ENCODE measurements around the gene PPARA.
"Not testable (repeated sequence)": the region's sequence is repeated elsewhere in the genome, so short reads cannot be mapped to it uniquely, and the experiment has no call there.

The PPARA gene

GRCh38 chr22:46240506-46240905, 90.2 kb downstream of the PPARA start:
- no peak for DNase-seq (ENCODE audit: low read depth in 2 of 3, low spot score in 1 of 3)

DNA sequence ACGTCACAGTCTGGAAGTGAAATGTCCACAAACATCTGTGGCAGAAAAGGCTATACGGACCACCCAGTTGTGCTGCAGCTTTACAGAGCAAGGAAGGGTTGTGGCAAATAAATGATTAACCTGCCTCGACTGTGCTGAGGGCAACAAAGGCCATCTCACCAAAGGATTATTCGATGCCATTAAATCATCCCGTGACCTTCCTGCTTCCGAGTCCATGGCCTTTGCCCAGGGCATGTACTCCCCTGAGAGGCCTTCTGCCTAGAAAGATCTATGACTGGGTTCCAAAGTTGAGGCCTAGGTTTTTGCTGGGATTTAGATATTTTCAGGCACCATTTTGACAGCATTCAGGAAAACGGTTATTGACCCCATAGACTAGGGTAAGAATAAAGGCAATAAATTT, 90.6 kb downstream of the PPARA start:
- DNase-seq (ENCODE audit: low read depth in 2 of 3, low spot score in 1 of 3), result no peak

DNA sequence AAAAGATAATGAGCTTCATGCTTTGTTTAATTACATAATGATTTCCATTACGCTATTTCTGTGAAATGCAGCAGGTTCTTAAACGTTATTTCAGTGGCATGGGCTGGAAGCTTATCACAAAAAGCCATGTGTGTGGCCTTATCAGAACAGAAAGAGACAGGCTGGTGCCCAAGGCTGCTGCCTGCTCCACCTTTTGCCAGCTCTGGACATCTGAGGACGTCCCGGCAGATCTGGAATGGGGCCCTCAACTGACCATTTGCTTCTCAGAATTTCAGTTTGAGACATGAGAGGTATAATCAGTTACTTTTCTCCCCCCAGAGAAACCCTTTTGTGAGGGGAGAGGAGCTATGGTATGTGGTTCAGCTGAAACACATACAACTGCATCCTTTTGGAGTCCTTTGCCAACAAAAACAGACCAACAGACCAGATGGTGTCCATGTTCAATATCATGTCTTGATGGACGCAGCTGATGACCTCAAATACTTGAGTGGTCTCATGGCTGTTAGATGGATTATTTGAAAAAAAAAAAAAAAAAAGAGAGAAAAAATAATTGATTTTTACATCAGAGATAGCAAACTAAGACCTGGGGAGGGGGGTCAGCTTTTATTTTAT, 91.2 kb downstream of the PPARA start:
- no peak for DNase-seq (ENCODE audit: low read depth in 2 of 3, low spot score in 1 of 3)

DNA sequence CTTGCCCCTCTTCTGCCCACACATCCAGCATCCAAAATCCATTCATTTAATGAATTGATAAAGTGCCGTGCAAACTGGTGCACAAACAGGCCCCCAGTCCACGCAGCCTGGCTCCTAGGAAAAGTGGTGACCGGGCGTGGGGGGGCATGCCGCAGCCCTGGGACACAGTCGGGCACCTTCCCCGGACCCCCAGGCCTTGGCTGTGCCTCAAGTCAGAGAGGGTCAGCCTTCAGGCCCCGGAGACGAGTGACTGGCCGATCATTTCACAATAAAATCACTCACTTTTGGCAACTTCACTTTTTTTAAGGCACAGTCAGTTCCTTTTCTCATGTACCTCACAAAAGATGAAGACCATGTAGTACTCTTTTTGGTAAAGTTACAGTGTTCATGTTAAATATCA, 91.8 kb downstream of the PPARA start:
- no peak for DNase-seq (ENCODE audit: low read depth in 2 of 3, low spot score in 1 of 3)

DNA sequence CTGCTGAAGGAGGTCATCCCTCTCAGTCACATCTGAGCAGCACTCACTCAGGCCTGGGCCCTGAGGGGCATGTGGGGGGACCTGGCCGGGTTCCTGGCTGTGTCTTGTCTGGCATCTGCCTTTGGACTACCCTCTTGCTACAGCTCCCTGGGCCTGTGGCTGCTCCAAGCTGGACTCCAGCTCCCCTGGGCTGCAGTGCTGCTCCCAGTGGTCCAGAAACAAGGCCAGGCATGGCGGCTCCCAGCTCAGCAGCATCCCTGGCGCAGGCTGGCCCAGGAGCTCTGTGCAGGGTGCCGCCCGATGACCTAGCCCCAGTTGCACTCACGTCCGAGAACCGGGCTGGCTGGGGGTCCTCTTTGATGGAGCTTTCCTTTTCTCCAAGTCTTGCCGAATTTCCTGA, 94.4 kb downstream of the PPARA start:
- no peak for DNase-seq (ENCODE audit: low read depth in 2 of 3, low spot score in 1 of 3)

DNA sequence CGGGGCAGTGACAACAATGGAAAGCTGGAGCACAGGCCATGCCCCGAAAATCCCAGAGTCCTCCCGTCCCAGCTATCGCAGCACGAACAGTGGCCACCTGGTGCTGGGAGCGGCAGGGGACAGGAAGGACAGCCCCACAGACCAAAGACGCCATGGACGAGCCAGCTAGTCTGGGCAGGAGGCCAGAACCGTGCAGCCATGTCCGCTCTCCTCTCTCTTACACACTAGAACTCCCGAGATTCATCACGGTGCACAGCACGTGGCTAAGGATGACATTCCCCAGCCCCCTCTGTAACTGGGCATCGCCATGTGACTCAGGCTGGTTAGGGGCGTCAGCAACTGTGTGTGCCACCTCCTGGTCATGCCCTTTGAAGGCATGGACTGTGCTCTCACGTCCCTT, 95.2 kb downstream of the PPARA start:
- no peak for DNase-seq (ENCODE audit: low read depth in 2 of 3, low spot score in 1 of 3)

DNA sequence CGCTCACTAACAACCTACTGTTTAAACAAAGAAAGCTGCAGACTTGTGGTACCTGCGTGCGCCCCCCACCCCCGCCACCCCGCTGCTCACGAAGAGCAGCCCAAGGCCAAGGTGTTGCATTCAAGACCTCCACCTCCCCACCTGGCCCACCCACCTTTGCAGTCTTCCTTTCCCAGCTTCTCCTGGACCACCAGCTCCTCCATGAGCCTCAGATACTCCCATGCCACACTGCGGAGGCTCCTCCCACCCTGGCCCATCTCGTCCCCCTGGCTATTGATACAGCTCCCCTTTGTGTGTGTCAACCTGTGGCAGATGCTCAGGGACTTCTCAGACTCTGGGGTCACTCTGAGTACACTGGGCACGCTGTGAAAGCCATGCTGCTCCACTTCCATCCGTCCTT, 95.9 kb downstream of the PPARA start:
- no peak for DNase-seq (ENCODE audit: low read depth in 2 of 3, low spot score in 1 of 3)

GRCh38 chr22:46247443-46247975, 97.2 kb downstream of the PPARA start:
- DNase-seq (ENCODE audit: low read depth in 2 of 3, low spot score in 1 of 3), result no peak

DNA sequence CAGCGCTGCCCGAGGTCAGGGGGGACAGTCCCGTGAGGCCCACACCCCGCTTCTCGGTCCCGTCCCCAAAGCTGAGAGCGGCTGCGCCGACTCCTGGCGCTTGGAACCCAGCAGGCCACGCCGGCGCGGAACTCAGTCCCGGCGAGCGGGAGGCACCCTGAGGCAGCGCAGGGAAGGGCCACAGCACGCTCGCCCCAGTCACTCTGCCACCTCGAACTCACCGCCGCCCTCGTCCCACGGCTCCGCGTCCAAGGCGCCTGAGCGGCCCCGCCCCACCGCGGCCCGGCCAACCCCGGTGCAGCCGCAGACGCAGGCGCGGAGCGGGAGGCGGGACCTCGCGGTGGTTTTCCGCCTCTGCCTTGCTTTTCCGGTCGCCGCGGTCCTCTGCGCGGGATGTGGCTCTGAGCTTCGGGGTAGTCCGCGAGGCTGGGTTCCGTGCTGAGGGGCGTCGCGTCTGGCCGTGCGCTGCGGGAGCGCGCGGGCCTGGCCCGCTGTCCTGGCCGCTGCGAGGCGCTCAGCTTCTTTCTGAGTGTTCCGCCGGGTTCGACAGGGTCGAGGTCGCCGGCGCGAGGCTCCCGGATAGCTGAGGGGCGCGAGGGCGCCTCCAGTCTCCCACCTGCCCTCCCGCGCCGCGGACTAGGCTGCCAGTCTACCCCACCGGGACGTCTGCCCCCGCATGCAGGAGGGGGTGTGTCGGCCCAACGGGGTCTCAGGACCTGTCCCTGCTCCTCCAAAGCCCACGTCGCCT, 99.9 kb downstream of the PPARA start, which contains the start of gene CDPF1:
Gene CDPF1, minus strand, starts transcription at position 259 of the 748 bp plus-strand sequence. CDS start 2,009 bp downstream, outside the sequence.
- peak; percentile 78 to 89 (median 81) for DNase-seq (ENCODE audit: low read depth in 2 of 3, low spot score in 1 of 3)

DNA sequence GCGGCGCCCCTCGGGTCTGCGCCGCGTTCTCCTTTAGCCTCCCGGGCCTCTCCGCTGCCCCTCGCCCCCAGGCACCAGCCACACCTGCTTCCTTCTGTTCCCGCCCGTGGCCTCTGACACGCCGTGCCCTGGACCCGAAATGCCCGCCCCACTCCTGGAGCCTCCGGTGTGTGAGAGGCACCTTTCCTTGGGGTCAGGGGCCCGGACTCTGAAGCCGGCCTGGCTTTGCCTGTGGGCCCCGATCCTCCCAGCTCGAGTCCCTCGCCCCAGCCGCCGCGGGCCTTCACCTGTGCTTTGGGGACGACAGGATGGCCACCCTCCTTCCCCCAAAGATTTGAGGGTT, 100.4 kb downstream of the PPARA start:
- no peak for DNase-seq (ENCODE audit: low read depth in 2 of 3, low spot score in 1 of 3)

DNA sequence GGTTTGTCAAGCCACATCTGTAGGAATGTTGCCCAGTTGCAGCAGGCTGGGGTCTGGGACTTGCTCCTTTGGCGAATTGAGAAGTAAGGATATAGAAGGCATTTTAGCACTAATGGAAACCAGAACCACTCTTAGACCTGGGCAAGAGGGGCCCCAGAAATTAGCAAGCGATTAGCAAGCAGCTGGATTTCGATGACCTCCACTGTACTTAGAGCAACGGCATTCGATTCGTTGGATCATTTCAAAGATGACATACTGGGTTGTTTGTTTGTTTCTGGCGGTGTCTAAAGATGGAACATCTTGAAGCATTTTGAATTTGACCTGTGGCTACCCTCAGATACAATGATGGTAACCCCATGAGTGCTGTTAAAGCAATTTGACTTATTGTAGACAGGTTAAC, 100.9 kb downstream of the PPARA start:
- DNase-seq (ENCODE audit: low read depth in 2 of 3, low spot score in 1 of 3), result no peak

DNA sequence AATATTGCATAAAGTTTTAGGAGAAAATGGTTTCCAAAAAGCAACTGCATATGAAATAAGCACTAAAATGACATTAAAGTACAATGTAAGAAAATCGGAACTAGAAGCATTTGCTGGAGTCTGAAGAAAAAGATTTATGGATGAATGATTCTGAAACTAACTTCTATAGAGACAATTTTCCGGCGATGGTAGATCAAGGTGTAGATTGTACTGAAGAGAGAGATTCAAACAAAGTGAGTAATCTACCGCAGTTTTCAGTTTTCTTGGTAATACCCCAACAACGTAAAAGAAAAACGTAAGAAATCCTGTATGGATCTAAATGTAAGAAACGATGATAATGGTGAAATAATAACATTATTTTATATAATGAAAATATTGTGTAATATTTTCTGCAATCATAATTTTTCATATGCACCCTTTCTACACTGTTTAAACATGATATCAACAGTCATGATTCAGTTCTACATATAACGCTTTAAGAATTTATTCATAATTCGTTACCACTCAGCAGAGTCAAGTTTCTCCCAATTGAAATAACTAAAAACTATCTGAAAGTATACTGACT, 101.6 kb downstream of the PPARA start:
- DNase-seq (ENCODE audit: low read depth in 2 of 3, low spot score in 1 of 3), result no peak

- no peak for DNase-seq (ENCODE audit: low read depth in 2 of 3, low spot score in 1 of 3)
Measured at GRCh38 chr22:46256358-46256958, 106.1 kb downstream of the PPARA start.

DNA sequence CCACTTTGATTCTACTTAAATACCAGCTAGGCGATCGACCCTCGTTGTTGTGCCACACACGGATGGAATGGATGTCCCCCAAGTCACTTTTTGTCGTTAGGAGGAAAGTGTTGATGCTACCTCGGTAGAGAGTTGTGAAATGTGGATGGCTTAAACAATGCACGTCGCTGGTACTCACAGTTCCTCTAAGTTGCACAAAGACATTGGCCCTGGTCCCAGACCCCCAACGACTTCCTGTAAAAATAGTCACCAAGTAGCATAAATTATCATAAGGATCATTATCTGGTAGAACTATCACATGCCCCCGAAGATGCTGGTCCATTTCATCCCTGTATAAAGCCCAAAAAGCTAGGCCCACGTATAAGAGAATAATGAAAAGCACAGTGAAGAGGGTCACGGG, 109.0 kb downstream of the PPARA start:
- DNase-seq (ENCODE audit: low read depth in 2 of 3, low spot score in 1 of 3), result no peak

DNA sequence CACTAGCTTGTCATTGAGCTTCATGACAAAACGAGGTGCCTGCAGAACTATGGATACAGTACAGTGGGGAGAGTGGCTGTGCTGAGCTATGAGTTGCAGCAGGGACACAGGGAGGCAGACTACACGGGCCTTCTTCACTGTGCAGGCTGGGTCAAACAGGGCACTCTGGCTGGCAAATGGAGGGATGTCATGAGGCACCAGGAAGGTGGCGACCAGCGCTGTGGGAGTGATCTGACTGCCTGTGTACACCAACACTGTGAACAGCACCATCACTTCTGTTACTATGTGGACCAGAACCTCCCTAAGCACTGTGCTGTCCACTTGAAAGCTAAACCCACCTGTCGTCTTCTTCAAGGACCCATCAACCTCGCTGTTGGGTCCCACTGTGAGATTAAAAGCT, 109.7 kb downstream of the PPARA start:
- no peak for DNase-seq (ENCODE audit: low read depth in 2 of 3, low spot score in 1 of 3)

- DNase-seq (ENCODE audit: low read depth in 2 of 3, low spot score in 1 of 3), result peak in 1 of 3 donors; percentile 31
Measured at GRCh38 chr22:46262449-46263215, 112.3 kb downstream of the PPARA start.

- DNase-seq (ENCODE audit: low read depth in 2 of 3, low spot score in 1 of 3), result no peak
Measured at GRCh38 chr22:46263216-46263590, 112.9 kb downstream of the PPARA start, which contains the start of gene PKDREJ. PKDREJ (minus strand) TSS chr22:46263343; CDS start chr22:46263322, 21 bp downstream.

DNA sequence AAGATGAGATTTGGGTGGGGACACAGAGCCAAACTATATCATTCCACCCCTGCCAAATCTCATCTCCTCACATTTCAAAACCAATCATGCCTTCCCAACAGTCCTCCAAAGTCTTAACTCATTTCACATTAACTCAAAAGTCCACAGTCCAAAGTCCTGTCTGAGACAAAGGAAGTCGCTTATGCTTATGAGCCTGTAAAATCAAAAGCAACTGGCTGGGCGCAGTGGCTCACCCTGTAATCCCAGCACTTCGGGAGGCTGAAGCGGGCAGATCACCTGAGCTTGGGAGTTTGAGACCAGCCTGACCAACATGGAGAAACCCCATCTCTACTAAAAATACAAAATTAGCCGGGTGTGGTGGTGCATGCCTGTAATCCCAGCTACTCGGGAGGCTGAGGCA, 114.2 kb downstream of the PPARA start:
- not testable (repeated sequence) for DNase-seq (ENCODE audit: low read depth in 2 of 3, low spot score in 1 of 3)

- not testable (repeated sequence) for DNase-seq (ENCODE audit: low read depth in 2 of 3, low spot score in 1 of 3)
Measured at GRCh38 chr22:46265627-46266026, 115.3 kb downstream of the PPARA start.

GRCh38 chr22:46267431-46268279, 117.3 kb downstream of the PPARA start, which contains the start of gene TTC38:
TTC38 (plus strand) TSS chr22:46268008; CDS start chr22:46268040, 32 bp downstream.
- peak in 2 of 3 donors; percentile 5 to 46 for DNase-seq (ENCODE audit: low read depth in 2 of 3, low spot score in 1 of 3)

Measured in stimulated activated CD4-positive, alpha-beta T cell treated with anti-CD3 and anti-CD28 coated beads, Interleukin-12 subunit alpha, Interleukin-12 subunit beta, amount 100 ng/mL, for 48 hours (primary cell).